ENCODE data around the gene PROP1.
"Not testable (repeated sequence)": the region's sequence is repeated elsewhere in the genome, so short reads cannot be mapped to it uniquely, and the experiment has no call there.

Gene PROP1

DNA sequence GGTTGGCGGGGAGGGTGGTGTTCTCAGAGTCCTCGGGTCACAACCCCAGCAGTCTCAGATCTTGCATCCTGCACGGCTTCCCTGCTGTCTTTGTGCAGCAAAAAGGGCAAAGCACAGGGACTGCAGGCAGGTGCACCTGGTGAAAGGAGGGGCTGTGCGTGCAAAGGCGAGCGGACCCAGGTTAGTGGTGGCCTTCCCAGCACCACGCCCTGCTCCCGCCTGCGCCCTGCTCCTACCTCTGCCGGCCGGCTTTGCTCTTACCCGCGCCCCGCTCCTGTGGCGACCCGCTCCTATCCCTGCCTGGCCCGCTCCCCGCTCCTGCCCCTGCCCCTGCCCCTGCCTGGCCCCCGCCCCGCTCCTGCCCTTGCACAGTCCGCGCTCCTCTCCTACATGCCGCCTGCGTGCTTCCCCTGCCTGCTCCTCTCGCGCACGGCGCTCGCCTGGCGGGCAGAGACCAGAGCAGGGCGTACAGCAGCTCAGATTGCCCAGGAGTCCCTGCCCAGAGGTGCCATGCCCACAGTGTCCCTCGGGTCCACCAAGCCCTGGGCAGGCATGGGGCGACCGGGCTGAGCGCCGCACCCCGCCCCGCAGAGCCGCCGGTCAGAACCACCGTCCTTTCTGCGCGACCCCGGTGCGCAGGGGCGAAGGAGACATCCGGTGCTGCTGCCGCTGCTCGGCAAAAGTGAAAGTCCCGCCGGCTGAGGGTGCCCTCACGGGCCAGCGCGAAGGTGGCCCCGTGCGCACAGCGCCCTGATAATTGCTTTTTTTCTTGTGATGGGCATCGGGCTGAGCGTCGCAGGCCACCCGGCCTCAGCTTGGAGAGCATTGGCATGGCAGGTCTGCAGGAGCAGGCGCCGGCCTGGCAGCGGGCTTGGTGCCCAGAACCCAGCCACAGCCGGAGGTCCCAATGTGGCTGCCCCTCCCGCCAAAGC lies 52.0 kb downstream of the PROP1 start:
- not testable (repeated sequence) for DNase-seq

DNA sequence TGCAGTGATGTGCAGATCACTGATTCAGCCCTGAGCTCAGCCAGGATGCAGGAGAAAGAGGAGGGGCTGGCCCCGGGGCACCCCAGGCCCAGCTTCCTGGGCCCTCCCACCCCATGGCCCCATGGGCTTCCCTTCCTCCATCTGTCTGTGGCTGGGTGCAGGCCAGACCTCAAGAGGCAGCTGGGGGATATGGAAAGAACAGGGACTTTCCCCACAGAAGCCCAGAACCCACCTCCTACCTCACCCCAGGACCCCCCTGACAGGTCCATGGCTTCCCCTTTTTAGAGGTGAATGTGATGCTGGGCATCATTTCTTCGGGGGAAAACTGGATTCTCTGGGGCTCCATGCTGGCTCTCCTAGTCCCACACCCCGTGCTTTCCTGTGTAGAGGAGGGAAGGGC lies 53.1 kb downstream of the PROP1 start:
- DNase-seq = not testable (repeated sequence)

Data from cerebellar nuclear complex (tissue), 1 donor.